GM12878 (cell line): ENCODE data around the gene TMEM170B. TPM values are rescaled to one million over a fixed set of nuclear protein-coding genes. Genes with fewer than 3 reads are reported as not detected.

Experiments
- CREB1 ChIP-seq: IDR thresholded peaks from 2 replicates; pipeline ENCODE4 v1.6.1; 2012; ENCODE audit warnings: low read depth, mild to moderate bottlenecking, inconsistent platforms
- CTCF ChIP-seq, 3 experiments: IDR thresholded peaks in 2 of 3; conservative IDR thresholded peaks in 1 of 3; 2 replicates each; pipeline ENCODE4 v1.5.1; 2011; ENCODE audit warnings: low read depth in 3 of 3, low read length in 3 of 3, mild to moderate bottlenecking in 3 of 3, control low read depth in 2 of 3, moderate library complexity in 2 of 3, inconsistent platforms in 1 of 3, mixed read lengths in 1 of 3; ENCODE audit not compliant: control insufficient read depth in 2 of 3, insufficient read depth in 1 of 3; ENCODE audit errors: extremely low read depth in 1 of 3
- EGR1 ChIP-seq, 2 experiments: IDR thresholded peaks; 1 replicate in 1 of 2; 2 replicates in 1 of 2; pipeline ENCODE4 v1.6.1; 2011 to 2012; ENCODE audit warnings: low read depth in 2 of 2, low read length in 2 of 2, borderline replicate concordance in 1 of 2, mild to moderate bottlenecking in 1 of 2, moderate library complexity in 1 of 2
- EP300 ChIP-seq, 2 experiments: fragments of 150-350 bp in 1 of 2; IDR thresholded peaks; 2 replicates each; pipeline ENCODE4 v1.6.1; 2011 to 2012; ENCODE audit warnings: low read depth in 2 of 2, low read length in 2 of 2, borderline replicate concordance in 1 of 2, improper control_type of control experiment in 1 of 2, inconsistent platforms in 1 of 2; ENCODE audit not compliant: control insufficient read depth in 1 of 2
- FOXK2 ChIP-seq: fragments of 450-650 bp; IDR thresholded peaks from 2 replicates; pipeline ENCODE4 v1.6.1; 2017; ENCODE audit warnings: mild to moderate bottlenecking, moderate library complexity
- GABPA ChIP-seq: IDR thresholded peaks from 2 replicates; pipeline ENCODE4 v1.6.1; 2014; ENCODE audit warnings: antibody characterized with exemption, low read depth, mild to moderate bottlenecking, inconsistent platforms
- IKZF1 ChIP-seq: fragments of 450-650 bp; conservative IDR thresholded peaks from 2 replicates; pipeline ENCODE4 v1.6.1; 2017; ENCODE audit warnings: antibody characterized with exemption, mild to moderate bottlenecking
- MTA3 ChIP-seq: IDR thresholded peaks from 2 replicates; pipeline ENCODE4 v1.6.1; 2012; ENCODE audit warnings: low read length, inconsistent platforms, borderline replicate concordance
- MYC ChIP-seq: IDR thresholded peaks from 2 replicates; pipeline ENCODE4 v1.6.1; 2011; ENCODE audit warnings: mild to moderate bottlenecking, low read length, moderate library complexity, inconsistent platforms; ENCODE audit not compliant: insufficient read depth, insufficient replicate concordance, insufficient read length, severe bottlenecking
- RAD51 ChIP-seq: fragments of 450-650 bp; IDR thresholded peaks from 2 replicates; pipeline ENCODE4 v1.6.1; 2016; ENCODE audit warnings: moderate library complexity, mild to moderate bottlenecking, inconsistent platforms
- SIX5 ChIP-seq: IDR thresholded peaks from 2 replicates; pipeline ENCODE4 v1.6.1; 2011; ENCODE audit warnings: mild to moderate bottlenecking, low read depth, low read length, moderate library complexity; ENCODE audit not compliant: severe bottlenecking
- SREBF1 ChIP-seq: IDR thresholded peaks from 2 replicates; pipeline ENCODE4 v1.6.1; 2012; ENCODE audit warnings: mild to moderate bottlenecking, low read length
- SRF ChIP-seq, 2 experiments: IDR thresholded peaks; 2 replicates each; pipeline ENCODE4 v1.6.1; 2011; ENCODE audit warnings: low read depth in 2 of 2, low read length in 2 of 2, mild to moderate bottlenecking in 1 of 2, moderate library complexity in 1 of 2
- SUZ12 ChIP-seq: fragments of 200-600 bp; sonication (generic); IDR thresholded peaks from one replicate; pipeline ENCODE4 v1.6.1; 2018; ENCODE audit warnings: antibody characterized with exemption, mild to moderate bottlenecking; ENCODE audit not compliant: unreplicated experiment
- USF1 ChIP-seq: IDR thresholded peaks from 2 replicates; pipeline ENCODE4 v1.6.1; 2011; ENCODE audit warnings: borderline replicate concordance, low read depth, mild to moderate bottlenecking, moderate library complexity, mixed read lengths, low read length; ENCODE audit not compliant: insufficient read depth; ENCODE audit errors: extremely low read length
- WRNIP1 ChIP-seq: IDR thresholded peaks from 2 replicates; pipeline ENCODE4 v1.6.1; 2011; ENCODE audit warnings: low read depth, low read length, improper control_type of control experiment, borderline replicate concordance
- YBX1 ChIP-seq: fragments of 450-650 bp; IDR thresholded peaks from 2 replicates; pipeline ENCODE4 v1.6.1; 2016; ENCODE audit warnings: antibody characterized with exemption
- ZBTB40 ChIP-seq: fragments of 450-650 bp; IDR thresholded peaks from 2 replicates; pipeline ENCODE4 v1.6.1; 2016; ENCODE audit warnings: mild to moderate bottlenecking, moderate library complexity, borderline replicate concordance
- polyA plus RNA-seq, 11 experiments: library from polyadenylated mRNA; depleted of rRNA in 4 of 11; unstranded in 6 of 11; stranded (reverse) in 5 of 11; fragments of >200 nt; fragmentation: Nextera tagmentation in 4 of 11; fragmentation: Illumina TruSeq in 1 of 11; extraction: Ambion mirVana in 4 of 11; extraction: Trizol in 1 of 11; gene quantifications; 1 replicate in 1 of 11; 2 replicates in 10 of 11; pipeline versions ENCODE4 v1.2.1 to v1.2.3, GENCODE V29; 2011 to 2016; ENCODE audit warnings: inconsistent platforms in 2 of 11, missing spikeins in 2 of 11, low read depth in 1 of 11
- total RNA-seq, 4 experiments: library from RNA; depleted of rRNA in 3 of 4; stranded (reverse); fragments of >200 nt in 3 of 4; fragmentation: Illumina TruSeq in 1 of 4; extraction: Trizol in 1 of 4; gene quantifications; 2 replicates each; pipeline versions ENCODE4 v1.2.1 to v1.2.3, GENCODE V29; 2013 to 2021

Gene TMEM170B
- total and polyA plus RNA-seq, 10 of the 15 experiments (the other 5 are each of a cell fraction or from before 2014, with no cell fraction given): 0.38 to 10.3 (median 4.2) TPM

- TF ChIP-seq CTCF (IDR thresholded peaks at IDR 0.05 in 2 of 3, conservative IDR thresholded peaks at IDR 0.05 in 1 of 3; ENCODE audit: control insufficient read depth in 2 of 3, extremely low read depth in 1 of 3, insufficient read depth in 1 of 3, low read depth in 3 of 3, low read length in 3 of 3) (no peak), SRF (IDR thresholded peaks at IDR 0.05; ENCODE audit: low read depth in 2 of 2, low read length in 2 of 2) (no peak), YBX1 (no peak), USF1 (no peak), GABPA (no peak), IKZF1 (peak; percentile 86), EGR1 (IDR thresholded peaks at IDR 0.05; ENCODE audit: borderline replicate concordance in 1 of 2, low read depth in 2 of 2, low read length in 2 of 2) (peak; percentile 43 to 97), CREB1 (peak; percentile 93), ZBTB40 (no peak), EP300 (IDR thresholded peaks at IDR 0.05; ENCODE audit: borderline replicate concordance in 1 of 2, control insufficient read depth in 1 of 2, low read depth in 2 of 2, low read length in 2 of 2) (0 out of 4 replicates have a peak, but pooled peaks of 1 of the 2 experiments have one; percentile 5), RAD51 (no peak), SREBF1 (no peak), FOXK2 (no peak), SIX5 (no peak), MYC (no peak), SUZ12 (no peak), WRNIP1 (no peak), MTA3 (no peak)
Observed at GRCh38 chr6:11537229-11538051, at the start of gene TMEM170B (continued).
